Epidermal melanocyte (primary cell): Measurements from ENCODE around the gene RAB5IF.
"Not testable (repeated sequence)": the region's sequence is repeated elsewhere in the genome, so short reads cannot be mapped to it uniquely, and the experiment has no call there.

Source experiments
- DNase-seq: peaks from one replicate; pipeline ENCODE4 v3.0.0; 2011; ENCODE audit warnings: low spot score; ENCODE audit not compliant: insufficient read length

Gene RAB5IF

GRCh38 chr20:36585410-36586125, 20.0 kb upstream of the RAB5IF start:
- no peak for DNase-seq

GRCh38 chr20:36587388-36588070, 18.1 kb upstream of the RAB5IF start:
- DNase-seq: no peak

DNA sequence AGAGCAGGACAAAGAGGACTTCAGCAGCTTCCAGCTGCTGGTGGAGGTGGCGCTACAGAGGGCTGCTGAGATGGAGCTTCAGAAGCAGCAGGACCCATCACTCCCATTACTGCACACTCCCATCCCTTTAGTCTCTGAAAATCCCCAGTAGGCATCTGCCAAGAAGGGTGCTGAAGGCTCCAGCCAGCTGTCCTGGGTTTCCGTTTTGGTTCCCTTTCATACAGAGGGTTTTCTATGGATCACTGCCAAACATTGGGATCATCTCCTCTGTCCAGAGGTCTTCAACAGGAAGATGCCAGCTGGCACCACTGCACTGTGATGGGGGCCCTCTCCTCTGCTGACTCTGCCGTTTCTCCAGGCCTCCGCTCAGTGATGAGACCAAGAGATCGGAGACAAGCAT, 14.3 kb upstream of the RAB5IF start:
- no peak for DNase-seq

GRCh38 chr20:36591854-36592641, 13.5 kb upstream of the RAB5IF start:
- no peak for DNase-seq

- no peak for DNase-seq
Observed at GRCh38 chr20:36593347-36593929, 12.1 kb upstream of the RAB5IF start.

DNA sequence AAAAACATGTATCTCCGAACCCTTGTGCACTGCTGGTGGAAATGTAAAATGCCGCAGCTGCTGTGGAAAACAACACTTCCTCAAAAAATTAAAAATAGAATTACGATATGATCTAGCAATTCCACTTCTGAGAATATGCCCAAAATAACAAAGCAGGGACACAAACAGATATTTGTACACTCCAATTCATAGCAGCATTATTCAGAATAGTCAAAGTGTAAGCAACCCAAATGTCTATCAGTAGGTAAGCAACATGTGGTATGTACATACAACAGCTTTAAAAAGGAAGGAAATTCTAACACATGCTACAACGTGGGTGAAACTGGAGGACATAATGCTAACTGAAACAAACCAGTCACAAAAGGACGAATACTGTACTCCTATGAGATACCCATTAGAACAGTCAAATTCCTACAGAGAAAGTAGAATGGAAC, 5.7 kb upstream of the RAB5IF start:
- DNase-seq: no peak

DNA sequence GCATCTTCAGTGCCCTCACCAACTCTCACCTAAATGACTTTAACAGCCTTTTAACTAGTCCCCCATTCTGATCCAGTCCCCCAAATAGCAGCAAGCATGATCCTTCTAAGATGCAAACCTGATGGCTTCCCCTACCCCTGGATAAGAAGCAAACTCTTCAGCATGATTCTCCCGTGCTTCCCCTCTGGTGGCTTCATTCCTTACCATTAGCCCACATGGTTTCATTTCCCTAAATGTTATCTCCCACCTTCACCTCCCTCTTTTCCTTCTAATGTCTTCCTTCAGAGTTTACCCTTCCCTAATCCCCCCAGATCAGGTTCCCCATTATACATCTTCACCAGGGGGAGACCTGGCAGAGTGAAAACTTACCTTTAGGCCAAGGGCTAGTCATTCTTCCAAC, 4.0 kb upstream of the RAB5IF start:
- no peak for DNase-seq

DNA sequence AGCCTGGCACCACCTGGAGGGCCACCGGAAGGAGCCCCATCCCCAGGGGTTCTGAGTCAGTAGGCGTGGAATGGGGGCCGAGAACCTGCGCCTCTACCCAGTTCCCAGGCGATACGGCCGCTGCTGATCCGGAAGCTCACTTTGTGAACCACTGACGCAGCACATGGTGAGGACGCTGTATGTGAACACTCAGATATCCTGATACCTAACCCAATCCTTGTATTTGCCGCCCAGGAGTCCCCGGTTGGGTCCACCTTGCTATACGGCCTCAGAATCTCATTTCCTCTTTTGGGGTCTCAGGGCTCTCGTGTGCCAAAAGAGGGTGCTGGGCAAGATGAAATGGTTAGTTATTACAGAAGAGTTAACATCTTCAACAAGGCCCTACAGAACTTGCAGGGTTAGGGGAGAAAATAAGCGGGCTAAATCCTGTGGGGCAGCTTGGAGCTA, 604 bp upstream of the RAB5IF start:
- no peak for DNase-seq

- no peak for DNase-seq
Observed at GRCh38 chr20:36606158-36607066, 833 bp downstream of the RAB5IF start.

DNA sequence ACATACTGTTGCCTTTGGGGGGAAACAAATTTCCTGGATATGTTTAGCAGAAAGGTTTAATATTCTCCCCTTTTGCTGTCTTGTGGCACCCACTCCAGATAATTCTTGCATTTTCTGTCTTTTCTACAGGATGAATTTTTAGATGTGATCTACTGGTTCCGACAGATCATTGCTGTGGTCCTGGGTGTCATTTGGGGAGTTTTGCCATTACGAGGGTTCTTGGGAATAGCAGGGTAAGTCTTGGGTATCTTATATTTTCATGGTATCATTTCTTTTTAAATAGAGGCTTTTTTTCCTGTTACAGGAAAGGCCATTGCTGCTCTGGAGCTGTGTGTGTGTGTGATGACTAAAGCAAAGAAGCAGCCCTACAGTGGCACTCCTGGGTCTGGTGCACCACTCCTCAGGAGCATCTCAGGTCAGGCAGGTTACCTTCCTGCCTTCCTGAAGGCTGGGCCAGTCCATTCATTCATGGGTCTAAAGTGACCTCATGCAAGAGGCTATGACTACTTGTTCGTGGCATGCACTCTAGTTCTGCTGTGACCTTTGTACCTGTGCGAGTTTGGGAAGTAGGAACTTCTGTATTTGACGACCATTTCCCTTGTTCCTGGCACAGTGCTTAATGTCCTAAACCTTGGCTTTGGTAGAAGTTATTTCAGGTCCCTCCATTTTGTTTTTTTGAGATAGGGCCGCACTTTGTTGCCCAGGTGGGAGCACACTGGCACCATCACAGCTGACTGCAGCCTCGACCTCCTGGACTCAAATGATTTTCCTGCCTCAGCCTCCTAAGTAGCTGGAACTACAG, 2.2 kb downstream of the RAB5IF start:
- no peak for DNase-seq

DNA sequence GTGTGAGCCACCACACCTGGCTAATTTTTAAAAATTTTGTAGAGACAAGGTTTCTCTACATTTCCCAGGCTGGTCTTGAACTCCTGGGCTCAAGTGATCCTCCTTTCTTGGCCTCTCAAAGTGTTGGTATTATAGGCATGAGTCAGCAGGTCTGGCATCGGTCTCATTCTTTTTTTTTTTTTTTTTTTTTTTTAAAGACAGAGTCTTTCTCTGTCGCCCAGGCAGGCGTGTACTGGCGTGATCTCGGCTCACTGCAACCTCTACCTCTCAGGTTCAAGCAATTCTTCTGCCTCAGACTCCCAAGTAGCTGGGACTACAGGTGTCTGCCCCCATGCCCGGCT, 2.8 kb downstream of the RAB5IF start:
- DNase-seq: not testable (repeated sequence)

DNA sequence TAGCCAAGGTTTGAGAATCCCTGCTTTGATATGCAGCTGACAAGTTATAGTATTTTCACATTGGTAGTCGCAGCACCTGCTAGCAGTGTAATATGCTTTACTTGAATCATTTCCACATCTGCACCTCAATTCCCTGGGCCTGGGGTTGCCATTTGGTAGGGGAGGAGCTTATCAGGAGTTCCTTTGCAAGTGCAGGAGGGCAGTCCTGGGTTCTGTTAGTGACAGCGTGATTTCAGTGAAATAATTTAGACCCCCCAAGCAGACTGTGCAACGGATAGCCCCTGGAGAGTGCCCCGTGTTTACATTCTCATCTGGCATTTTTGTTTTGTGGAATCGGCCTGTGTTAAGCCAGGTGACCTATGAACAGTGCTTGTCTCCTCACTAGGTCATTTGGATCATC, 6.0 kb downstream of the RAB5IF start:
- no peak for DNase-seq

- no peak for DNase-seq
Observed at GRCh38 chr20:36613974-36614373, 8.4 kb downstream of the RAB5IF start.

GRCh38 chr20:36614781-36615557, 9.4 kb downstream of the RAB5IF start:
- DNase-seq: no peak

GRCh38 chr20:36620917-36621316, 15.3 kb downstream of the RAB5IF start:
- no peak for DNase-seq

GRCh38 chr20:36623444-36623843, 17.9 kb downstream of the RAB5IF start:
- DNase-seq: no peak

DNA sequence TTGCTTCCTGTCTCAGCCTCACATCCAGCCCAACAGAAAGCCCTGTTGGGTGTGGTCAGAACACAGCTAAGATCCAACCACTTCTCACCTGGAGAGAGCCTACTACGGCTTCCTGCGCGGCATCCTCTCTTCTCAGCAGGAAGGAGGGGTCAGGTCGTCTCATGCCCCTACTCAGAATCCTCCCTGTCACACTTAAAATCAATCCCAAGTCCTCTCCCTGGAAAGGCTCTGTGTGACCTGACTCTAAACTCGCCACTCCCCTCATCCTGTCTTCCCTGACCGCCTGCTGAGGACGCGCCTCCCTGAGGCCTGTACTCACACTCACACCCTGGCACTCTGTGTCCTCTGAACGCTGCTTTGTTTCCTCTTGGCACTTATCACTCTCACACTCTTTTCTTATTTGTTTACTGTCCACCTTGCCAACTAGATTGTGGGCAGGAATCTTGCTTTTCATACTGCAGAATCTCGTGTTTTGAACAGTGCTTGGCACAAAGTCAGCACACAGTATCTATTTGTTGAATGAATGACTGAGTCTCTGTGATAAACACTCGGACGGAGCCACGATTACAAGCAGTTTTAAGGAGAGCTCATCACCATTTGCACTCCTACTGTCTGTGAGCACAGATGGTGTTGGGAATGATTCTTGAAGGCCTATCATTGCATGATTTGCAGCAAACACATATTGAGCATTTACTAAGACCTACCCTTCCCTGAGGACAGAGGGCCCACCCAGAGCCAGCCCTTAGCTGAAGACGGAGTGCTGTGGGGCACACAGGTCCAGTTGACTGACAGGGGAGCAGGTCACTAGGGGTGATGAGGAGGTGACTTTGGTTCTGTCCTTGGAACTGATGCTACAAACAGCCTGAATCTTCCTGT, 18.7 kb downstream of the RAB5IF start:
- no peak for DNase-seq

DNA sequence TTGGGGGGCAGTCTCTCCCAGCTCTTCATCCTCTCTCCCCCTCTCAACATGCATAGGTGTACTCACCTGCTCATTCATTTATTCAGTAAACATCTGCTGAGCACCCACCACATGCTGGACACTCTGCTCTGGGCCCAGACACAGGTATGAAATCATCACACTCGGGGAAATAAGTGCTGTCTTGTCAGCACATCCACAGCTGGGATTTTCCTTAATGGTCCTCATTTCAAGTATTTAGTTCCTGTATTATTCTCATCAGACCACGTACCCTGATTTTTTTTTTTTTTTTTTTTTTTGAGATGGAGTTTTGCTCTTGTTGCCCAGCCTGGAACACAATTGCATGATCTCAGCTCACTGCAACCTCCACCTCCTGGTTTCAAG, 19.4 kb downstream of the RAB5IF start:
- no peak for DNase-seq
